ENCODE results near the gene DNASE2B.

- TF ChIP-seq RFX5 (IDR thresholded peaks at IDR 0.05), result no peak
- TF ChIP-seq, protein P1, sequence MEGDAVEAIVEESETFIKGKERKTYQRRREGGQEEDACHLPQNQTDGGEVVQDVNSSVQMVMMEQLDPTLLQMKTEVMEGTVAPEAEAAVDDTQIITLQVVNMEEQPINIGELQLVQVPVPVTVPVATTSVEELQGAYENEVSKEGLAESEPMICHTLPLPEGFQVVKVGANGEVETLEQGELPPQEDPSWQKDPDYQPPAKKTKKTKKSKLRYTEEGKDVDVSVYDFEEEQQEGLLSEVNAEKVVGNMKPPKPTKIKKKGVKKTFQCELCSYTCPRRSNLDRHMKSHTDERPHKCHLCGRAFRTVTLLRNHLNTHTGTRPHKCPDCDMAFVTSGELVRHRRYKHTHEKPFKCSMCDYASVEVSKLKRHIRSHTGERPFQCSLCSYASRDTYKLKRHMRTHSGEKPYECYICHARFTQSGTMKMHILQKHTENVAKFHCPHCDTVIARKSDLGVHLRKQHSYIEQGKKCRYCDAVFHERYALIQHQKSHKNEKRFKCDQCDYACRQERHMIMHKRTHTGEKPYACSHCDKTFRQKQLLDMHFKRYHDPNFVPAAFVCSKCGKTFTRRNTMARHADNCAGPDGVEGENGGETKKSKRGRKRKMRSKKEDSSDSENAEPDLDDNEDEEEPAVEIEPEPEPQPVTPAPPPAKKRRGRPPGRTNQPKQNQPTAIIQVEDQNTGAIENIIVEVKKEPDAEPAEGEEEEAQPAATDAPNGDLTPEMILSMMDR (IDR thresholded peaks at IDR 0.05), result no peak
- TF ChIP-seq REST (IDR thresholded peaks at IDR 0.05), result no peak
- TF ChIP-seq KDM1A (IDR thresholded peaks at IDR 0.05; ENCODE audit: low read depth), result no peak
Measured at GRCh38 chr1:84386716-84387479, 11.4 kb upstream of the DNASE2B start.

Measured in A549 (cell line).